Measurements from ENCODE around the gene KANK2. TPM values are rescaled to one million over a fixed set of nuclear protein-coding genes. Genes with fewer than 3 reads are reported as not detected.

Gene KANK2
- total and polyA plus RNA-seq, 4 donors: 269 to 379 (median 299) TPM

DNA sequence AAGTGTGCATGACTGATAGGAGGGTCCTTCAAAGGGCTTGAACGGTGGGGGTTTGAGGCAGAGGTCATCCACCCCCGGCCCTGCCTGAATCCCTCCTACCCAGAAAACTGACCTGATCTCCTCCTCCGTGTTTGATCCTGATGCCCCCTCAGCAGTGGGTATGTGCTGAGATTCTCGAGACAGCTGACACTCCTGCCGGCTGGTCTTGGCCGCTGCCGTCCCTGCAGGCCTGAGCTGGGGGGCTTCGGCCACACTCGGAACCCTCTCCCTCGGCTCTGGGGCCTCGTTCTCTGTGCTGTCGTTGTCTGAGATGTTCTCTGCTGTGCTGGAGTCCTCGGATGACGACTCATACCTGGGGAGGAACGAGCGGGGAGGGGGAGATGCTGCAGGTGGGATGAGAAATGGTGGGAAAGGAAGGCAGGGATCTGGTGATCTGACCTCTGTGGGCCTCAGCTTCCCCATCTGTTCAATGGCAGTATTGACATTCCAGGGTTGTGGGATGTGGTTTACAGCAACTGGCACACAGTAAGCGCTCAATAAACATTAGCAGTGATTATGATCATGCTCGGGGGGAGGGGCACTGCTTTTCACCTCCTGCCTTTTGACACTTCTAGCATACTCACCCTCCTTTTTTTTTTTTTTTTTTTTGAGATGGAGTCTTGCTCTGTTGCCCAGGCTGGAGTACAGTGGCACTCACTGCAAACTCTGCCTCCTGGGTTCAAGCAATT, 20.7 kb downstream of the KANK2 start:
- no peaks in the 10 kb centered on the region for H3K27me3 ChIP-seq (ENCODE audit: control insufficient read depth in 1 of 2, insufficient read depth in 2 of 2, low read length in 1 of 2)
- WGBS, 2 donors: 88 to 90% methylated on average over 18 of the region's 18 CpGs
- H3K36me3 ChIP-seq (ENCODE audit: control insufficient read depth in 1 of 2, insufficient read depth in 2 of 2, low read length in 1 of 2): peaks cover 2 to 10% of the 10 kb centered on the region in 2 donors
- no peak overlapping the region for H3K4me3 ChIP-seq (ENCODE audit: low read length in 2 of 2)
- no peak for ATAC-seq (ENCODE audit: low FRiP score)
- no peaks in the 10 kb centered on the region for H3K9me3 ChIP-seq (ENCODE audit: control insufficient read depth, low read length)
- peaks cover 0 to 2% of the 10 kb centered on the region in 2 donors for H3K4me1 ChIP-seq (ENCODE audit: control insufficient read depth in 1 of 2, insufficient read depth in 2 of 2, low read length in 2 of 2)
- DNase-seq: peak in 1 of 2 donors; percentile 57
- intact Hi-C loops (cut with DNase I): no loop called here
- H3K27ac ChIP-seq (ENCODE audit: low read depth in 1 of 2, low read length in 2 of 2): no peak overlapping the region

DNA sequence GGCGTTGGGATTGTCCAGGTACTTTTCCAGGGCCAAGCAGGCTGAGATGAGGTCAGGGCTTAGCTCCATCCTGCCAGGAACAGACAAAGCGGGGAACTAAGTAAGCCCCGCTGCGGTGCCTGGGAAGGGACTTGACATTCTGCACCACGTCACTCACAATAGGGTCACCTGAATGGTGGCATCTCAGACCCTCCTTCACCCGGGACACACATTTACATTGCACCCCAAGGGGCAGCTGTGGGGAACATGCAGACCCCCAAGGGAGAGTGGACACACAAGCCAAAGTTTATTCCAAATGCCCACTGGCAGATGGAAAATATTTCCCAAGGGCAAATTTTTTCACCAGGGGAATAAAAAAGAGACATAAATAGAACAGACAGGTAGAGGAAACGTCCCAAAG, 21.4 kb downstream of the KANK2 start:
- no peak for DNase-seq
- Histone ChIP-seq H3K9me3 (ENCODE audit: control insufficient read depth, low read length) (no peaks in the 10 kb centered on the region), H3K27me3 (ENCODE audit: control insufficient read depth in 1 of 2, insufficient read depth in 2 of 2, low read length in 1 of 2) (no peaks in the 10 kb centered on the region), H3K36me3 (ENCODE audit: control insufficient read depth in 1 of 2, insufficient read depth in 2 of 2, low read length in 1 of 2) (peaks cover 2 to 10% of the 10 kb centered on the region in 2 donors), H3K27ac (ENCODE audit: low read depth in 1 of 2, low read length in 2 of 2) (no peak overlapping the region), H3K4me1 (ENCODE audit: control insufficient read depth in 1 of 2, insufficient read depth in 2 of 2, low read length in 2 of 2) (peaks cover 0 to 2% of the 10 kb centered on the region in 2 donors), H3K4me3 (ENCODE audit: low read length in 2 of 2) (no peak overlapping the region)
- intact Hi-C loops (cut with DNase I): no loop called here
- WGBS, 2 donors: 72 to 74% methylated on average over 7 of the region's 7 CpGs
- no peak for ATAC-seq (ENCODE audit: low FRiP score)

DNA sequence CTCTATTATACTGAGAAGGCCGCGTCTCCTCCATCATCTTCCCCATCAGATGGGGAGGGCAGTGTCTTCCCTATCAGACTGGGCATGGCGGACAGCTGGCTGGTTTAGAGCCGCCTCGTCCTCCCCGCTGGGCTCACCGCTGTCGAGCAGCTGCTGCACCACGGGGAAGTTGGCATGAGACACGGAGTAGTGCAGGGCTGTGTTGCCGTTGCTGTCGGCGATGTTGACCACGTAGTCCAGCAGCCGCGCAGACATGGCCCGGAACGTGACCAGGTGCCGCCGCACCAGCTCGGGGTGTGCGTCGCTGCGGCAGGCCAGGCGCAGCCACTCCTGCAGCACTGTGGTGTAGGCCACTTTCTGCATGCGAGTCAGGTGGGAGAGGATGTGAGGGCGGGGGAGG, 23.0 kb downstream of the KANK2 start:
- WGBS, 2 donors: 91% methylated on average over 27 of the region's 27 CpGs
- intact Hi-C loops (cut with DNase I): no loop called here
- Histone ChIP-seq H3K36me3 (ENCODE audit: control insufficient read depth in 1 of 2, insufficient read depth in 2 of 2, low read length in 1 of 2) (peaks cover 2 to 14% of the 10 kb centered on the region in 2 donors), H3K9me3 (ENCODE audit: control insufficient read depth, low read length) (no peaks in the 10 kb centered on the region), H3K27me3 (ENCODE audit: control insufficient read depth in 1 of 2, insufficient read depth in 2 of 2, low read length in 1 of 2) (no peaks in the 10 kb centered on the region), H3K4me1 (ENCODE audit: control insufficient read depth in 1 of 2, insufficient read depth in 2 of 2, low read length in 2 of 2) (no peaks in the 10 kb centered on the region), H3K27ac (ENCODE audit: low read depth in 1 of 2, low read length in 2 of 2) (no peak overlapping the region), H3K4me3 (ENCODE audit: low read length in 2 of 2) (no peak overlapping the region)
- no peak for DNase-seq
- no peak for ATAC-seq (ENCODE audit: low FRiP score)

DNA sequence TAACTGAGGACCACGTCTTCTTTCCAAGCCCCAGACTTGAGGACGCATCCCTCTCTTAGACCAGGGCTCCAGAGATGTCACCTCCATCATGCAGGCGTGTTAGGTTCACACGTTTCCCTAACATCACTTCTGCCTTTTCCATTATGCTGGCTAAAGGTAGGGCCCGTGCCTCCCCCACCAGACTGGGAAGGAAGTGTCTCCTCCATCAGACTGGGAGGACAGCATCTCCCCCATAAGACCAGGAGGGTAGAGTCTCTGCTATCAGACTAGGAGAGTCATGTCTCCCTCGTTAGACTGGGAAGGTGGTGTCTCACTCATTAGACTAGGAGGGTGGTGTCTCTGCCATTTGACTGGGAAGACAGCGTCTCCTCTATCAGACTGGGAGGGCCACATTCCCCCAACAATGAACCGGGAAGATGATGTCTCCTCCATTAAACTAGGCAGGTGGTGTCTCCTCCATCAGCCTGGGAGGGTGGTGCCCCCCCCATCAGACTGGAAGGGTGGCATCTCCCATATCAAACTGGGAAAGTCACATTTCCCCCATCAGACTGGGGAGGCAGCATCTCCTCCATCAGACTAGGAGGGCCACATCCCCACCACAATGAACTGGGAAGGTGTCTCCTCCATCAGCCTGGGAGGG, 23.7 kb downstream of the KANK2 start:
- Histone ChIP-seq H3K9me3 (ENCODE audit: control insufficient read depth, low read length) (no peaks in the 10 kb centered on the region), H3K27me3 (ENCODE audit: control insufficient read depth in 1 of 2, insufficient read depth in 2 of 2, low read length in 1 of 2) (no peaks in the 10 kb centered on the region), H3K4me3 (ENCODE audit: low read length in 2 of 2) (no peak overlapping the region), H3K27ac (ENCODE audit: low read depth in 1 of 2, low read length in 2 of 2) (no peak overlapping the region), H3K36me3 (ENCODE audit: control insufficient read depth in 1 of 2, insufficient read depth in 2 of 2, low read length in 1 of 2) (peaks cover 2 to 14% of the 10 kb centered on the region in 2 donors), H3K4me1 (ENCODE audit: control insufficient read depth in 1 of 2, insufficient read depth in 2 of 2, low read length in 2 of 2) (no peaks in the 10 kb centered on the region)
- ATAC-seq (ENCODE audit: low FRiP score) (no peak), DNase-seq (no peak)
- WGBS, 2 donors: 70 to 74% methylated on average over 8 of the region's 8 CpGs
- intact Hi-C loops (cut with DNase I): no loop called here

DNA sequence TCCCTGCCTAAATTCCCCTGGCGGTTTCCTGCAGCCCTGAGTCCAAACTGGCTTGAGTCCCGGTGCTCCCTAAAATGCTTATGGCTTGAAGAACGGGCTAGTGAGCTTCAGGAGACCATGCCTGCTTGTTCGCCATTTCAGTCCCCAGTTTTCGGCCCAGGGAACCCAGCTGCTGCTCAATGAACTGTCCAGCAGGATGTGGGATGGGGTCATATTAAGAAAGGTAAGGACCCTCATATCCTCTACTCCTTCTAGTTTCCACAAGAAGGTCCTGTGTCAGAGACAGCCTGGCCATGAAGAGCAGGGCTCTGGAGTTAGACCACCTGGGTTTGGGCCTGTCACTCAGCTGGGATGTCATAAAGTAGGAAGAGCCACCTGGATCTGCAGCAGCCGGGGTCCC, 24.8 kb downstream of the KANK2 start:
- no peak for DNase-seq
- no peaks in the 10 kb centered on the region for H3K27me3 ChIP-seq (ENCODE audit: control insufficient read depth in 1 of 2, insufficient read depth in 2 of 2, low read length in 1 of 2)
- H3K4me3 ChIP-seq (ENCODE audit: low read length in 2 of 2): no peak overlapping the region
- H3K36me3 ChIP-seq (ENCODE audit: control insufficient read depth in 1 of 2, insufficient read depth in 2 of 2, low read length in 1 of 2): peaks cover 2 to 14% of the 10 kb centered on the region in 2 donors
- no peaks in the 10 kb centered on the region for H3K4me1 ChIP-seq (ENCODE audit: control insufficient read depth in 1 of 2, insufficient read depth in 2 of 2, low read length in 2 of 2)
- intact Hi-C loops (cut with DNase I): no loop called here
- peak overlapping the region in 1 of 2 donors; percentile 33 for H3K27ac ChIP-seq (ENCODE audit: low read depth in 1 of 2, low read length in 2 of 2)
- WGBS, 2 donors: 40 to 54% methylated on average over 6 of the region's 6 CpGs
- H3K9me3 ChIP-seq (ENCODE audit: control insufficient read depth, low read length): no peaks in the 10 kb centered on the region
- ATAC-seq (ENCODE audit: low FRiP score): no peak

DNA sequence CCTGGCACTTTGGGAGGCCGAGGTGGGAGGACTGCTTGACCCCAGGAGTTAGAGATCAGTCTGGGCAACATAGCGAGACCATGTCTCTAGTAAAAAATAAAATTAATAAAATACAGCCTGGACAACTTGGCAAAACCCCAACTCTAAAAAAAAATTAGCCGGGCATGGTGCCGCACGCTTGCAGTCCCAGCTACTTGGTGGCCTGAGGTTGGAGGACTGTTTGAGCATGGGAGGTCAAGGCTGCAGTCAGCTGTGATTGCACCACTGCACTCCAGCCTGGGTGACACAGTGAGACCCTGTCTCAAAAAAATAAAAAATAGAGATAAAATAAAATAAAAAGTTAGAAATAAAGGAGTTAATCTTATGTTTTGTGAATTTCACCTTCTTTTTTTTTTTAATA, 26.2 kb downstream of the KANK2 start:
- H3K4me3 ChIP-seq (ENCODE audit: low read length in 2 of 2): no peak overlapping the region
- no peaks in the 10 kb centered on the region for H3K27me3 ChIP-seq (ENCODE audit: control insufficient read depth in 1 of 2, insufficient read depth in 2 of 2, low read length in 1 of 2)
- H3K36me3 ChIP-seq (ENCODE audit: control insufficient read depth in 1 of 2, insufficient read depth in 2 of 2, low read length in 1 of 2): peaks cover 2 to 10% of the 10 kb centered on the region in 2 donors
- H3K4me1 ChIP-seq (ENCODE audit: control insufficient read depth in 1 of 2, insufficient read depth in 2 of 2, low read length in 2 of 2): no peaks in the 10 kb centered on the region
- no peaks in the 10 kb centered on the region for H3K9me3 ChIP-seq (ENCODE audit: control insufficient read depth, low read length)
- intact Hi-C loops (cut with DNase I): no loop called here
- no peak overlapping the region for H3K27ac ChIP-seq (ENCODE audit: low read depth in 1 of 2, low read length in 2 of 2)
- ATAC-seq (ENCODE audit: low FRiP score): no peak
- DNase-seq: no peak
- 1 to 9% methylated on average over 5 of the region's 5 CpGs for WGBS, 2 donors

DNA sequence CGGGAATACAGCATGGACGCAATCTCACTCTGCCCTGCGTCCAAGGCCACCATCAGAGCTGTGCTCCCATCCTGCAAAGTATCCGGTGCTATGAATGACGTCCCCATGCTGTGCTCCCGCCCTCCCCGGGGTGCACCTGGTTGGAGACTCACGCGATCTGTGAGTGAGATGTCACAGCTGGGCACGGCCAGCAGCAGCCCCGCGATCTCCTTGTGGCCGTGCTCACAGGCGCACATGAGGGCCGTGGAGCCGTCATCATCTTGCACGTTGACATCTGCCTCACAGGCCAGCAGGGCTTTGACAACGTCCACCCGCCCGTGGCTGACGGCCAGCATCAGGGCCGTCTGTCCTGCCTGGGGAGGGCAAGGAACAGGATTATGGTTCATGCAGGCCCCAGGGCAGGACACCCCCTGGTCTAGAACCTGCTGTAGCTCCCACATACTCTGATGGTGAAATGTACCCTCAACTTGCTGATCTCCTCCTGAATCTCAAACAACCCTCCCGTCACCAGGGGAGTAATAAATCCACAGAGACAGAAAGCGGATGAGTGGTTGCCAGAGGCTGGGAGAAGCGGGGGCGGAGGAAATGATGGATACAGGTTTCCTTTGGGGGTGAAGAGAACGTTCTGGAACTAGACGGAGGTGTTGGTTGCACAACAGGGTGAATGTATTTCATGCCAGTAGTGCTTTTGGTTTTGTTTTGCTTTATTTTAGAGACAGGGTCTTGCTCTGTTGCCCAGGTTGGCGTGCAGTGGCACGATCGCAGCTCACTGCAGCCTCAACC, 27.3 kb downstream of the KANK2 start:
- no peaks in the 10 kb centered on the region for H3K4me1 ChIP-seq (ENCODE audit: control insufficient read depth in 1 of 2, insufficient read depth in 2 of 2, low read length in 2 of 2)
- DNase-seq (peak in 1 of 2 donors; percentile 39), ATAC-seq (ENCODE audit: low FRiP score) (no peak)
- WGBS, 2 donors: 64 to 67% methylated on average over 31 of the region's 31 CpGs
- H3K9me3 ChIP-seq (ENCODE audit: control insufficient read depth, low read length): no peaks in the 10 kb centered on the region
- intact Hi-C loops (cut with DNase I): loop anchor here in 1 of 2 donors (2.0 kb wide), 1 partner anchor 27 kb away; the partner anchor contains the start of gene KANK2
- no peak overlapping the region for H3K4me3 ChIP-seq (ENCODE audit: low read length in 2 of 2)
- H3K27ac ChIP-seq (ENCODE audit: low read depth in 1 of 2, low read length in 2 of 2): peak overlapping the region in 1 of 2 donors; percentile 34
- H3K36me3 ChIP-seq (ENCODE audit: control insufficient read depth in 1 of 2, insufficient read depth in 2 of 2, low read length in 1 of 2): peaks cover 2 to 10% of the 10 kb centered on the region in 2 donors
- H3K27me3 ChIP-seq (ENCODE audit: control insufficient read depth in 1 of 2, insufficient read depth in 2 of 2, low read length in 1 of 2): no peaks in the 10 kb centered on the region

DNA sequence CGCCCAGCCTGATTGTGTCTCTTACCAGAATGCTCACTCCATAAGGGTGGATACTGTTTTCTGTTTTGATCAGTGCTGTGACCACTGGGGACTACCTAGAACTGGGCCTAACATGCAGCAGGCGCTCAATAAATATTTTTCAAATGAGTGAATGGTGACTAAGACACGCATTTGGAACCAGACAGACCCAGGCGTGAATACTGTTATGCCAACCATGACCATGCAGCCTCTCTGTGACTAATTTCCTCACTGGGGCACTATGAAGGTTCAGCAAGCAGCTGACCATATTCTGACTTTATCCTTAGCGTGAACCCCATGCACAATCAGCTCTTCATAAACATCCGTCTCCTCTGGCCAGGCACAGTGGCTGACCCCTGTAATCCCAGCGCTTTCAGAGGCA, 28.8 kb downstream of the KANK2 start:
- H3K36me3 ChIP-seq (ENCODE audit: control insufficient read depth in 1 of 2, insufficient read depth in 2 of 2, low read length in 1 of 2): peaks cover 0 to 10% of the 10 kb centered on the region in 2 donors
- no peak overlapping the region for H3K4me3 ChIP-seq (ENCODE audit: low read length in 2 of 2)
- 17 to 20% methylated on average over 7 of the region's 7 CpGs for WGBS, 2 donors
- H3K27ac ChIP-seq (ENCODE audit: low read depth in 1 of 2, low read length in 2 of 2): peak overlapping the region; percentile 31 to 87
- DNase-seq (no peak), ATAC-seq (ENCODE audit: low FRiP score) (peak; percentile 25)
- no peaks in the 10 kb centered on the region for H3K9me3 ChIP-seq (ENCODE audit: control insufficient read depth, low read length)
- intact Hi-C loops (cut with DNase I): loop anchor here in 1 of 2 donors (2.0 kb wide), 1 partner anchor 28 kb away; the partner anchor contains the start of gene KANK2
- no peaks in the 10 kb centered on the region for H3K4me1 ChIP-seq (ENCODE audit: control insufficient read depth in 1 of 2, insufficient read depth in 2 of 2, low read length in 2 of 2)
- no peaks in the 10 kb centered on the region for H3K27me3 ChIP-seq (ENCODE audit: control insufficient read depth in 1 of 2, insufficient read depth in 2 of 2, low read length in 1 of 2)

Measured in aorta (tissue), 5 donors.